ENCODE measurements around the gene RTRAF. TPM values are rescaled to one million over a fixed set of nuclear protein-coding genes. Genes with fewer than 3 reads are reported as not detected.

RTRAF gene
- total and polyA plus RNA-seq, 12 donors = 178 to 276 (median 214) TPM

- peaks cover 0 to 35% (median 24%) of the 10 kb centered on the region in 11 donors for H3K9me3 ChIP-seq
- peaks cover 0 to 18% (median 4%) of the 10 kb centered on the region in 9 donors for H3K4me1 ChIP-seq
- DNase-seq = no peak
- peaks cover 0 to 53% (median 0%) of the 10 kb centered on the region in 9 donors for H3K36me3 ChIP-seq
- H3K27me3 ChIP-seq = no peaks in the 10 kb centered on the region
- 38 to 52% methylated on average over 2 of the region's 2 CpGs for WGBS, 2 donors
- TF ChIP-seq, protein P1, sequence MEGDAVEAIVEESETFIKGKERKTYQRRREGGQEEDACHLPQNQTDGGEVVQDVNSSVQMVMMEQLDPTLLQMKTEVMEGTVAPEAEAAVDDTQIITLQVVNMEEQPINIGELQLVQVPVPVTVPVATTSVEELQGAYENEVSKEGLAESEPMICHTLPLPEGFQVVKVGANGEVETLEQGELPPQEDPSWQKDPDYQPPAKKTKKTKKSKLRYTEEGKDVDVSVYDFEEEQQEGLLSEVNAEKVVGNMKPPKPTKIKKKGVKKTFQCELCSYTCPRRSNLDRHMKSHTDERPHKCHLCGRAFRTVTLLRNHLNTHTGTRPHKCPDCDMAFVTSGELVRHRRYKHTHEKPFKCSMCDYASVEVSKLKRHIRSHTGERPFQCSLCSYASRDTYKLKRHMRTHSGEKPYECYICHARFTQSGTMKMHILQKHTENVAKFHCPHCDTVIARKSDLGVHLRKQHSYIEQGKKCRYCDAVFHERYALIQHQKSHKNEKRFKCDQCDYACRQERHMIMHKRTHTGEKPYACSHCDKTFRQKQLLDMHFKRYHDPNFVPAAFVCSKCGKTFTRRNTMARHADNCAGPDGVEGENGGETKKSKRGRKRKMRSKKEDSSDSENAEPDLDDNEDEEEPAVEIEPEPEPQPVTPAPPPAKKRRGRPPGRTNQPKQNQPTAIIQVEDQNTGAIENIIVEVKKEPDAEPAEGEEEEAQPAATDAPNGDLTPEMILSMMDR (IDR thresholded peaks at IDR 0.05) = no peak
- H3K27ac ChIP-seq = no peak overlapping the region
- intact Hi-C loops (cut with DNase I) = loop anchor here in 1 of 10 donors (10.0 kb wide), 1 partner anchor 73 kb away; no protein-coding TSS in a partner anchor
- H3K4me3 ChIP-seq = no peak overlapping the region
- peak in 5 of 8 donors; percentile 29 to 61 (median 39) for ATAC-seq
Measured at GRCh38 chr14:51957950-51958349, 31.4 kb upstream of the RTRAF start.

GRCh38 chr14:51959928-51960327 lies 29.4 kb upstream of the RTRAF start:
- no peak for ATAC-seq
- TF ChIP-seq, protein P1 (IDR thresholded peaks at IDR 0.05) = no peak
- 99 to 100% methylated on average over 1 of the region's 1 CpG for WGBS, 2 donors

GRCh38 chr14:51960866-51961265 lies 28.5 kb upstream of the RTRAF start:
- no peak overlapping the region for H3K27ac ChIP-seq
- H3K27me3 ChIP-seq = no peaks in the 10 kb centered on the region
- DNase-seq (no peak), ATAC-seq (no peak)
- intact Hi-C loops (cut with DNase I) = no loop called here
- H3K4me3 ChIP-seq = no peak overlapping the region
- H3K36me3 ChIP-seq = peaks cover 0 to 39% (median 0%) of the 10 kb centered on the region in 9 donors
- H3K9me3 ChIP-seq = peaks cover 0 to 35% (median 24%) of the 10 kb centered on the region in 11 donors
- TF ChIP-seq, protein P1 (IDR thresholded peaks at IDR 0.05) = no peak
- peaks cover 0 to 32% (median 4%) of the 10 kb centered on the region in 9 donors for H3K4me1 ChIP-seq

More at GRCh38 chr14:51959928-51960327, 29.4 kb upstream of the RTRAF start:
- Histone ChIP-seq H3K36me3 (peaks cover 0 to 42% (median 0%) of the 10 kb centered on the region in 9 donors), H3K27ac (no peak overlapping the region), H3K9me3 (peaks cover 0 to 35% (median 24%) of the 10 kb centered on the region in 11 donors), H3K4me1 (peaks cover 0 to 32% (median 4%) of the 10 kb centered on the region in 9 donors), H3K27me3 (no peaks in the 10 kb centered on the region), H3K4me3 (no peak overlapping the region)
- intact Hi-C loops (cut with DNase I) = loop anchor here in 1 of 10 donors (10.0 kb wide), 1 partner anchor 75 kb away; no protein-coding TSS in a partner anchor
- DNase-seq = no peak

GRCh38 chr14:51962711-51963110 lies 26.6 kb upstream of the RTRAF start:
- peak overlapping the region in 1 of 10 donors; percentile 5 for H3K27ac ChIP-seq
- TF ChIP-seq, protein P1 (IDR thresholded peaks at IDR 0.05) = no peak
- no peak for ATAC-seq
- peaks cover 0 to 32% (median 0%) of the 10 kb centered on the region in 9 donors for H3K36me3 ChIP-seq
- H3K4me3 ChIP-seq = peak overlapping the region in 1 of 10 donors; percentile 5
- no peak for DNase-seq
- intact Hi-C loops (cut with DNase I) = no loop called here
- H3K9me3 ChIP-seq = peaks cover 0 to 31% (median 19%) of the 10 kb centered on the region in 11 donors
- peaks cover 0 to 4% (median 0%) of the 10 kb centered on the region in 7 donors for H3K27me3 ChIP-seq
- WGBS, 2 donors = 27 to 31% methylated on average over 3 of the region's 3 CpGs
- peaks cover 0 to 26% (median 4%) of the 10 kb centered on the region in 9 donors for H3K4me1 ChIP-seq

Data from heart right ventricle (tissue), 16 donors.